ENCODE results near the gene HS6ST2.

- no peak for TF ChIP-seq FOXM1 (IDR thresholded peaks at IDR 0.05; ENCODE audit: low read depth, low read length)
- TF ChIP-seq MAX (IDR thresholded peaks at IDR 0.05; ENCODE audit: low read depth, low read length): no peak
- no peak for TF ChIP-seq NRF1 (conservative IDR thresholded peaks at IDR 0.05; ENCODE audit: low read depth, low read length)
These were observed 183.1 kb downstream of the HS6ST2 start for GRCh38 chrX:132775263-132775823.

All from GM12878 (cell line).